Activated naive CD4-positive, alpha-beta T cell treated with anti-CD3 and anti-CD28 coated beads for 36 hours (primary cell): ENCODE measurements around the gene AGPAT2. TPM values are rescaled to one million over a fixed set of nuclear protein-coding genes. Genes with fewer than 3 reads are reported as not detected.
A peak's percentile ranks its signal among the peaks of the same experiment; 100 is the strongest.
"Not testable (repeated sequence)": the region's sequence is repeated elsewhere in the genome, so short reads cannot be mapped to it uniquely, and the experiment has no call there.

Source experiments
- CTCF ChIA-PET: fragments of 350-600 bp; sonication (Branson Sonifier 250); formaldehyde crosslinking; loops from one replicate; lab custom pipeline; 2021; ENCODE audit warnings: antibody characterized with exemption; lab: Charles Lee
- DNase-seq: peaks from one replicate; pipeline ENCODE4 v3.0.0-alpha.2; 2020
- H3K27ac Mint-ChIP-seq: one replicate; pipeline ENCODE4 v1.8.0; 2021; ENCODE audit warnings: mild to moderate bottlenecking, mixed read lengths
- H3K27me3 Mint-ChIP-seq: one replicate; pipeline ENCODE4 v1.8.0; 2021; ENCODE audit warnings: low read depth, mixed read lengths
- H3K36me3 Mint-ChIP-seq: one replicate; pipeline ENCODE4 v1.8.0; 2021; ENCODE audit warnings: low read depth, mixed read lengths
- H3K4me1 Mint-ChIP-seq: one replicate; pipeline ENCODE4 v1.8.0; 2021; ENCODE audit warnings: low read depth, mixed read lengths
- H3K4me3 Mint-ChIP-seq: one replicate; pipeline ENCODE4 v1.8.0; 2021; ENCODE audit warnings: mild to moderate bottlenecking, moderate library complexity, mixed read lengths
- H3K9me3 Mint-ChIP-seq: one replicate; pipeline ENCODE4 v1.8.0; 2021; ENCODE audit warnings: mixed read lengths
- intact Hi-C: fragments of 100-400 bp; cut with micrococcal nuclease; formaldehyde crosslinking; loops from one replicate; pipeline ENCODE4 v1.15.1; 2023
- total RNA-seq, 2 experiments: library from RNA; stranded (reverse); gene quantifications; one replicate each; pipeline ENCODE4 v1.2.3, GENCODE V29; 2021

AGPAT2 gene
- total RNA-seq, 2 experiments from 2014 or later, result 8.7 to 9.4 TPM

DNA sequence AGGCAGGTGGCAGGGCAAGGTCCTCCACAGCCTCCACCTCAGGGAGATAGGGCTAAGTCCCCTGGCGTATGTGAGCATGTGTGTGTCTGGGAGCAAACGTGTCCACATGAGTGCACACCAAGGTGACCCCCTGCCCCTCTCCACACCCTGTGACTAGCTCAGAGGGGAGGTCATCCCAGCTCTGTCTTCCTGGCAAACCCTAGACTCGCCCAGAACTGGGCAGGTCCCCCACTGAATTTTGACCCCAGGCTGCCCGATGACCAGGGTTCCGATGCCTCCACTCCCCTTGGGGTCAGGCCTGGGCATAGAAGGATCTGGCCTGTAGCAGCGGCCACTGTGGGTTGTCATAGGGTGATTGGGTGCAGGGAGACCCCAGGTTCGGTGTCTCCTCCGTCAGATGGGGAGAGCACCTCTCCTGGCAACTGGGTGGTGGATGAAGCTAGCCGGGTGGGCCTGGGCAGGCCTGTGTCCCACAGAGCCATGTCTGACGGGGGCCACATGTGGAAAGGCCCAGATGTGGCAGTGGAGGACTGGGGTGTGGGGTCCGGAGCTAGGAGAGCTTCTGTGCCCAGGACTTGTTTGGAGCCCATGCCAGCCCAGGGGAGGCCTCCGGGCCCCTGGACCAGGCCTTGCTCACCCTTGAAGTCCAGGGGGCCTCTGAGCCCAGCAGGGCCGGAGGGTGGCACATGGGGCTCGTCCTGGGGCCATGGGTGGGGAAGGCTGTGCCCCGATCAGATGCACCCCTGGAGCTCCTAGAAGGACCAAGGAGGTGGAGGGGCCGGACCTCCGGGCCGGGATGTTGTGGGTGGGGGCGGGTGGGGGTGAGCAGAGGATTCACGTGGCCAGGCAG, 31.3 kb upstream of the AGPAT2 start:
- DNase-seq, result no peak
- H3K4me3 Mint-ChIP-seq, result no peak overlapping the region
- intact Hi-C loops, result no loop called here
- peaks cover 12% of the 10 kb centered on the region for H3K27me3 Mint-ChIP-seq
- H3K4me1 Mint-ChIP-seq, result peaks cover 4% of the 10 kb centered on the region
- no peak overlapping the region for H3K27ac Mint-ChIP-seq
- CTCF ChIA-PET, result no interaction called here
- peaks cover 3% of the 10 kb centered on the region for H3K36me3 Mint-ChIP-seq
- no peaks in the 10 kb centered on the region for H3K9me3 Mint-ChIP-seq

- CTCF ChIA-PET, result interaction anchor here (0.6 kb wide), 1 partner anchor 279 kb away, joined by 3 read pairs; no protein-coding TSS in a partner anchor
- H3K4me3 Mint-ChIP-seq, result no peak overlapping the region
These were observed 30.1 kb upstream of the AGPAT2 start for GRCh38 chr9:136717399-136717798.

DNA sequence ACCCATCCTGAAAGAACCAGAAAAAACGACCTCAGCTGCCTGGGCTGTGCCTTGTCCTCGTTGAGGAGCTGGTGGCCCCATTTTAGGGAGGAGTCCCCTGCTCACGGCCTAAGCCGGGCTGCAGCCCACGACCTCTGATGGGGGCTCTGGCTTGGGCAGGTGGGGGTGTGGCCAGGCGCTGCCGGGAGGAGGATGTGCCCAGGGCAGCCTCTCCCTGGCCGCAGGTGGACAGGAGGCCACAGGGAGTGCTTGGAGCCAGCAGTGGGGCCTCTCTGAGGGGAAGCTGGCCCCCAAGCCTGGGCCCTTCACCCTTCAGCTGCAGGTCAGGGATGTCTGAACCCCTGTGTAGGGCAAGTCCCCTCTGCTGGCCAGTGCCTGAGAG, 27.6 kb upstream of the AGPAT2 start:
- intact Hi-C loops, result no loop called here
- CTCF ChIA-PET, result interaction anchor here (0.8 kb wide), 1 partner anchor 8 kb away, joined by 3 read pairs; no protein-coding TSS in a partner anchor

More at GRCh38 chr9:136717399-136717798, 30.1 kb upstream of the AGPAT2 start:
- no peak overlapping the region for H3K27ac Mint-ChIP-seq
- H3K36me3 Mint-ChIP-seq, result peaks cover 1% of the 10 kb centered on the region
- peaks cover 3% of the 10 kb centered on the region for H3K4me1 Mint-ChIP-seq
- H3K27me3 Mint-ChIP-seq, result peaks cover 15% of the 10 kb centered on the region
- intact Hi-C loops, result no loop called here
- DNase-seq, result no peak
- no peaks in the 10 kb centered on the region for H3K9me3 Mint-ChIP-seq

GRCh38 chr9:136714096-136714892, 27.0 kb upstream of the AGPAT2 start:
- H3K4me3 Mint-ChIP-seq, result no peak overlapping the region
- no peak overlapping the region for H3K27ac Mint-ChIP-seq
- DNase-seq, result no peak
- CTCF ChIA-PET, result interaction anchor here (0.8 to 1.0 kb wide), 2 partner anchors 8 to 73 kb away, joined by 3 read pairs; no protein-coding TSS in a partner anchor
- H3K36me3 Mint-ChIP-seq, result no peaks in the 10 kb centered on the region
- peaks cover 29% of the 10 kb centered on the region for H3K27me3 Mint-ChIP-seq
- intact Hi-C loops, result no loop called here
- H3K4me1 Mint-ChIP-seq, result peaks cover 4% of the 10 kb centered on the region
- H3K9me3 Mint-ChIP-seq, result no peaks in the 10 kb centered on the region

More for the DNA sequence above, 27.6 kb upstream of the AGPAT2 start:
- Mint-ChIP-seq H3K4me3 (no peak overlapping the region), H3K27me3 (peaks cover 29% of the 10 kb centered on the region), H3K4me1 (peaks cover 4% of the 10 kb centered on the region), H3K9me3 (no peaks in the 10 kb centered on the region), H3K27ac (no peak overlapping the region), H3K36me3 (no peaks in the 10 kb centered on the region)
- no peak for DNase-seq

GRCh38 chr9:136713550-136713949, 26.3 kb upstream of the AGPAT2 start:
- Mint-ChIP-seq H3K27me3 (peaks cover 29% of the 10 kb centered on the region), H3K27ac (no peak overlapping the region), H3K36me3 (no peaks in the 10 kb centered on the region), H3K4me1 (peaks cover 4% of the 10 kb centered on the region), H3K4me3 (no peak overlapping the region), H3K9me3 (no peaks in the 10 kb centered on the region)
- CTCF ChIA-PET, result interaction anchor here (1.0 kb wide), 2 partner anchors 14 to 74 kb away, joined by 3 read pairs; no protein-coding TSS in a partner anchor
- intact Hi-C loops, result no loop called here
- DNase-seq, result no peak

GRCh38 chr9:136712690-136713544, 25.7 kb upstream of the AGPAT2 start:
- Mint-ChIP-seq H3K27me3 (peaks cover 31% of the 10 kb centered on the region), H3K27ac (no peak overlapping the region), H3K4me3 (no peak overlapping the region), H3K36me3 (no peaks in the 10 kb centered on the region), H3K4me1 (peaks cover 4% of the 10 kb centered on the region), H3K9me3 (no peaks in the 10 kb centered on the region)
- CTCF ChIA-PET, result interaction anchor here (1.0 kb wide), 2 partner anchors 14 to 75 kb away, joined by 3 read pairs; no protein-coding TSS in a partner anchor
- intact Hi-C loops, result no loop called here
- no peak for DNase-seq

DNA sequence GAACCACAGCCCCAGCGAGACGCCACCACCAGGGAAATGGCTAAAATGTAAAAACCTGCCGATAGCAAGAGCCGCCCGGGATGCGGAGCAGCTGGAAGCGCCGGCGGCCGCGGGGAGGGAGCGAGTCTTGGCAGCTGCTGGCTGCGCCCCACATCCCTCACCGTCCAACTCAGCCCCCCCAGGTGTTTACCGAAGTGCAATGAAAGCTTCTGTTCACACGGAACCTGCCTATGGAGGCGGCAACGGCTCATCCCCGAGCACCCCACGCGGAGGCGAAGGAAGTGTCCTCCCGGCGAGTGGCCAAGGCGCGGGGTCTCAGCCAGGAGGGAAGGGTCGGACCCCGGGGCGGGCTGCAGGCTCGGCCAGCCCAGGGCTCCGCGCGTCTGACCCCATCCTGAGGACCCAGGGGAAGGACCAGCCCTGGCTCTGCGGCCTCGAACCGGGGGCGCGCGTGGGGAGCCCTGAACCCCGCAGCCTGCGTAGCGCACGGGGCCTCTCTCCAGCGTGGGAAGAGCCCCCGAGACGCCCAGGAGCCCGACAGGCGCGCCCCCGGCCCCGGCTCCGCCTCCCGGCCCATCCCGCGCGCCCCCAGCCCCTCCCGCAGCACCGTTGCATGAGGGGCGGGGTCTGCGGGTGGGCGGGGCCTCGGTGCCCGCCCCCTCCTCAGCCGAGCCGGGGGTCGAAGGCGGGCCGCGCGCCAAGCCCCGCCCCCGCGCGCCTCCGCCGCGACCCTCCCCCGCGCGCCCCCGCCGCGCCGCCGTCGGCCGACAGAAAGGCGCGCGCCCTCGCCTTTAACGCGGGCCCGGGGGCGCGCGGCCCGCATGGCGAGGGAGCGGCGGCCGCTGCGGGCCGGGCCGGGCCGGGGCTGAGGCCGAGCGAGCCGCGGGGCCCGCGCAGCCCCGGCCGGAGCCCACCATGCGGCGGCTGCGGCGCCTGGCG, 24.8 kb upstream of the AGPAT2 start, which contains the start of gene DIPK1B:
Gene DIPK1B (plus strand): TSS at position 822 of the 939 bp plus-strand sequence. CDS start 94 bp downstream, at position 916.
- Mint-ChIP-seq H3K27me3 (peaks cover 31% of the 10 kb centered on the region), H3K4me1 (peaks cover 4% of the 10 kb centered on the region), H3K4me3 (peak within 1 kb of the TSS; percentile 41), H3K27ac (no peak within 1 kb of the TSS), H3K9me3 (no peaks in the 10 kb centered on the region), H3K36me3 (no peaks in the 10 kb centered on the region)
- intact Hi-C loops, result no loop called here
- no peak for DNase-seq
- CTCF ChIA-PET, result no interaction called here

GRCh38 chr9:136711219-136711648, 24.0 kb upstream of the AGPAT2 start:
- intact Hi-C loops, H3K36me3 Mint-ChIP-seq, CTCF ChIA-PET, DNase-seq, H3K27ac Mint-ChIP-seq, H3K4me1 Mint-ChIP-seq, H3K9me3 Mint-ChIP-seq, H3K4me3 Mint-ChIP-seq: not testable (repeated sequence)
- H3K27me3 Mint-ChIP-seq, result peaks cover 31% of the 10 kb centered on the region

GRCh38 chr9:136710543-136710942, 23.3 kb upstream of the AGPAT2 start:
- H3K4me3 Mint-ChIP-seq, result no peak overlapping the region
- H3K4me1 Mint-ChIP-seq, result peaks cover 4% of the 10 kb centered on the region
- DNase-seq, result no peak
- peaks cover 30% of the 10 kb centered on the region for H3K27me3 Mint-ChIP-seq
- no peaks in the 10 kb centered on the region for H3K9me3 Mint-ChIP-seq
- H3K36me3 Mint-ChIP-seq, result no peaks in the 10 kb centered on the region
- intact Hi-C loops, result no loop called here
- no peak overlapping the region for H3K27ac Mint-ChIP-seq
- CTCF ChIA-PET, result no interaction called here

- CTCF ChIA-PET, result no interaction called here
- H3K27ac Mint-ChIP-seq, result no peak overlapping the region
- intact Hi-C loops, result no loop called here
- no peaks in the 10 kb centered on the region for H3K36me3 Mint-ChIP-seq
- peaks cover 30% of the 10 kb centered on the region for H3K27me3 Mint-ChIP-seq
- peaks cover 4% of the 10 kb centered on the region for H3K4me1 Mint-ChIP-seq
- no peak overlapping the region for H3K4me3 Mint-ChIP-seq
- DNase-seq, result no peak
- no peaks in the 10 kb centered on the region for H3K9me3 Mint-ChIP-seq
These were observed 22.3 kb upstream of the AGPAT2 start for GRCh38 chr9:136709454-136710109.
